A549 (cell line): ENCODE measurements around the gene ETS2. TPM values are rescaled to one million over a fixed set of nuclear protein-coding genes. Genes with fewer than 3 reads are reported as not detected.

Experiments used
- ATAC-seq, 2 experiments: fragments of 200-7000 bp in 1 of 2; fragments of >200 bp in 1 of 2; cut with Nextera tagmentation in 1 of 2; cut with Tn5 transposase in 1 of 2; 3 replicates each; pipeline versions ENCODE4 v1.8.0 to v1.9.1; 2018 to 2020; ENCODE audit warnings: mild to moderate bottlenecking in 1 of 2, moderate library complexity in 1 of 2
- CTCF ChIA-PET: fragments of 300-600 bp; sonication (Branson Sonifier 250); formaldehyde crosslinking; extraction: SDS; loops from one replicate; lab custom pipeline; 2021; ENCODE audit warnings: antibody characterized with exemption, inconsistent platforms; lab: Yijun Ruan, JAX
- POLR2A ChIA-PET: fragments of 350-600 bp; formaldehyde crosslinking; extraction: SDS; loops from one replicate; lab custom pipeline; 2021; ENCODE audit warnings: antibody characterized with exemption, inconsistent platforms; lab: Yijun Ruan, JAX
- DNase-seq, 2 experiments: peaks; one replicate each; pipeline versions ENCODE4 v3.0.0 to v3.0.0-alpha.2; 2011 to 2016; ENCODE audit warnings: low read depth in 1 of 2, low spot score in 1 of 2
- FAIRE-seq: peaks from 2 replicates; lab custom pipeline; 2011; peaks lifted over from hg19 to GRCh38; lab: Jason Lieb, UNC
- H3K27ac ChIP-seq, 2 experiments: fragments of >200 bp; sonication (Bioruptor Twin); formaldehyde crosslinking; 3 replicates each; pipeline ENCODE4 v1.5.1; 2016 to 2017
- H3K4me1 ChIP-seq: fragments of >200 bp; sonication (Bioruptor Twin); formaldehyde crosslinking; 3 replicates; pipeline ENCODE4 v1.6.1; 2016
- H3K4me2 ChIP-seq: fragments of >200 bp; sonication (Bioruptor Twin); formaldehyde crosslinking; 3 replicates; pipeline ENCODE4 v1.6.1; 2016
- H3K4me3 ChIP-seq: fragments of >200 bp; sonication (Bioruptor Twin); formaldehyde crosslinking; 3 replicates; pipeline ENCODE4 v1.5.1; 2016
- H3K9me3 ChIP-seq: fragments of >200 bp; sonication (Bioruptor Twin); formaldehyde crosslinking; 3 replicates; pipeline ENCODE4 v1.6.1; 2016
- BHLHE40 ChIP-seq: IDR thresholded peaks from 2 replicates; pipeline ENCODE4 v1.6.1; 2012; ENCODE audit warnings: low read depth, low read length, inconsistent platforms
- CHD2 ChIP-seq: fragments of 150-350 bp; IDR thresholded peaks from 2 replicates; pipeline ENCODE4 v1.6.1; 2014; ENCODE audit warnings: low read length; ENCODE audit not compliant: partially characterized antibody
- CHD4 ChIP-seq: fragments of 200-600 bp; sonication (generic); IDR thresholded peaks from 2 replicates; pipeline ENCODE4 v1.6.1; 2016; ENCODE audit warnings: antibody characterized with exemption, mild to moderate bottlenecking, borderline replicate concordance
- EHF ChIP-seq: fragments of 250-450 bp; sonication (Bioruptor Pico); IDR thresholded peaks from 2 replicates; pipeline ENCODE4 v1.5.0; 2020; ENCODE audit warnings: mild to moderate bottlenecking
- EP300 ChIP-seq, 2 experiments: fragments of >200 bp; sonication (Bioruptor Twin); formaldehyde crosslinking; IDR thresholded peaks; 2 replicates in 1 of 2; 3 replicates in 1 of 2; pipeline ENCODE4 v1.6.1; 2016 to 2017
- FOXS1 ChIP-seq: fragments of 250-450 bp; sonication (Bioruptor Pico); IDR thresholded peaks from 2 replicates; pipeline ENCODE4 v1.5.0; 2020; ENCODE audit warnings: mild to moderate bottlenecking, moderate library complexity
- HDAC2 ChIP-seq: fragments of 200-600 bp; sonication (generic); IDR thresholded peaks from 2 replicates; pipeline ENCODE4 v1.6.1; 2016
- HMGXB4 ChIP-seq: fragments of 250-450 bp; sonication (Bioruptor Pico); IDR thresholded peaks from 2 replicates; pipeline ENCODE4 v1.5.0; 2021; ENCODE audit warnings: mild to moderate bottlenecking, moderate library complexity, borderline replicate concordance
- HOXA7 ChIP-seq: fragments of 250-450 bp; sonication (Bioruptor Pico); IDR thresholded peaks from 2 replicates; pipeline ENCODE4 v1.5.0; 2020; ENCODE audit warnings: mild to moderate bottlenecking, moderate library complexity
- HOXB13 ChIP-seq: fragments of 250-450 bp; sonication (Bioruptor Pico); IDR thresholded peaks from 2 replicates; pipeline ENCODE4 v1.5.0; 2020; ENCODE audit warnings: low read depth, mild to moderate bottlenecking, moderate library complexity
- JUN ChIP-seq, 2 experiments: fragments of >200 bp; sonication (Bioruptor Twin); formaldehyde crosslinking; IDR thresholded peaks; 2 replicates in 1 of 2; 3 replicates in 1 of 2; pipeline ENCODE4 v1.6.1; 2016 to 2017
- KDM1A ChIP-seq: fragments of 200-600 bp; sonication (generic); IDR thresholded peaks from 2 replicates; pipeline ENCODE4 v1.6.1; 2016; ENCODE audit warnings: low read depth, mild to moderate bottlenecking
- KDM5A ChIP-seq: fragments of 200-600 bp; sonication (generic); IDR thresholded peaks from 2 replicates; pipeline ENCODE4 v1.6.1; 2016; ENCODE audit warnings: antibody characterized with exemption, mild to moderate bottlenecking
- MAFK ChIP-seq: fragments of 450-650 bp; IDR thresholded peaks from 2 replicates; pipeline ENCODE4 v1.6.1; 2014; ENCODE audit not compliant: partially characterized antibody
- MYC ChIP-seq: IDR thresholded peaks from 2 replicates; pipeline ENCODE4 v1.6.1; 2012; ENCODE audit warnings: mild to moderate bottlenecking, inconsistent platforms, low read length, improper control_type of control experiment, borderline replicate concordance
- PHF8 ChIP-seq: fragments of 200-600 bp; sonication (generic); IDR thresholded peaks from 2 replicates; pipeline ENCODE4 v1.6.1; 2016; ENCODE audit warnings: low read depth, mild to moderate bottlenecking, antibody characterized with exemption, moderate library complexity, borderline replicate concordance
- POLR2AphosphoS2 ChIP-seq: conservative IDR thresholded peaks from 2 replicates; pipeline ENCODE4 v1.6.1; 2012; ENCODE audit warnings: low read length, improper control_type of control experiment, inconsistent platforms
- RAD21 ChIP-seq, 2 experiments: fragments of >200 bp in 1 of 2; sonication (Bioruptor Twin) in 1 of 2; formaldehyde crosslinking in 1 of 2; IDR thresholded peaks in 1 of 2; conservative IDR thresholded peaks in 1 of 2; 2 replicates in 1 of 2; 3 replicates in 1 of 2; pipeline ENCODE4 v1.6.1; 2012 to 2018; ENCODE audit warnings: inconsistent platforms in 1 of 2
- RCOR1 ChIP-seq: fragments of 150-350 bp; IDR thresholded peaks from 2 replicates; pipeline ENCODE4 v1.6.1; 2014; ENCODE audit warnings: antibody characterized with exemption, low read length, low read depth
- RNF2 ChIP-seq: fragments of 200-600 bp; sonication (generic); IDR thresholded peaks from 2 replicates; pipeline ENCODE4 v1.6.1; 2016; ENCODE audit warnings: low read depth, mild to moderate bottlenecking, antibody characterized with exemption, moderate library complexity, borderline replicate concordance
- SMC3 ChIP-seq: fragments of >200 bp; sonication (Bioruptor Twin); formaldehyde crosslinking; IDR thresholded peaks from 3 replicates; pipeline ENCODE4 v1.6.1; 2018; ENCODE audit warnings: inconsistent platforms
- SREBF2 ChIP-seq: fragments of 450-650 bp; IDR thresholded peaks from 2 replicates; pipeline ENCODE4 v1.6.1; 2014; ENCODE audit warnings: mild to moderate bottlenecking, moderate library complexity
- TP53 ChIP-seq: fragments of 250-450 bp; sonication (Bioruptor Pico); IDR thresholded peaks from 2 replicates; pipeline ENCODE4 v1.5.0; 2021; ENCODE audit warnings: mild to moderate bottlenecking, moderate library complexity
- ZNF302 ChIP-seq: fragments of 250-450 bp; sonication (Bioruptor Pico); IDR thresholded peaks from 2 replicates; pipeline ENCODE4 v1.9.0; 2021; ENCODE audit warnings: inconsistent platforms, mild to moderate bottlenecking, moderate library complexity
- WGBS: methylation state at CpG from one replicate; pipeline ENCODE4 v1.1.6; 2017; ENCODE audit errors: missing lambda C conversion rate; 5-methylcytosine and 5-hydroxymethylcytosine counted together
- polyA plus RNA-seq, 4 experiments: library from polyadenylated mRNA; depleted of rRNA in 3 of 4; stranded (reverse); fragments of >200 nt; fragmentation: RNase III in 1 of 4; extraction: RNeasy Plus Mini Kit Qiagen cat#74134 plus additional on column Dnase treatment in 1 of 4; gene quantifications; 2 replicates in 3 of 4; 3 replicates in 1 of 4; pipeline ENCODE4 v1.2.3, GENCODE V29; 2011 to 2017
- TF ChIP-seq, protein P1 (sequence below): IDR thresholded peaks from 2 replicates; pipeline ENCODE4 v1.6.1; 2012; ENCODE audit warnings: low read depth, borderline replicate concordance
- TF ChIP-seq, protein P2 (sequence below): IDR thresholded peaks from 2 replicates; pipeline ENCODE4 v1.6.1; 2012
- TF ChIP-seq, protein P3 (sequence below): fragments of 150-350 bp; IDR thresholded peaks from 2 replicates; pipeline ENCODE4 v1.6.1; 2014; ENCODE audit warnings: low read depth, mild to moderate bottlenecking, low read length
- TF ChIP-seq, protein P4 (sequence below): fragments of >200 bp; sonication (Bioruptor Twin); formaldehyde crosslinking; IDR thresholded peaks from 3 replicates; pipeline ENCODE4 v1.5.1; 2016
- TF ChIP-seq, protein P5 (sequence below): fragments of 450-650 bp; IDR thresholded peaks from 2 replicates; pipeline ENCODE4 v1.6.1; 2014; ENCODE audit warnings: antibody characterized with exemption

ETS2 gene
- polyA plus RNA-seq, 2 of the 4 experiments (the other 2 are of a cell fraction): 41.6 to 45.5 TPM

GRCh38 chr21:38802050-38803026 lies 3.4 kb upstream of the ETS2 start (continued):
- 0 out of 5 replicates have a peak, but pooled peaks of 1 of the 2 experiments have one; percentile 21 for TF ChIP-seq RAD21 (conservative IDR thresholded peaks at IDR 0.05 in 1 of 2, IDR thresholded peaks at IDR 0.05 in 1 of 2)
- TF ChIP-seq, protein P1, sequence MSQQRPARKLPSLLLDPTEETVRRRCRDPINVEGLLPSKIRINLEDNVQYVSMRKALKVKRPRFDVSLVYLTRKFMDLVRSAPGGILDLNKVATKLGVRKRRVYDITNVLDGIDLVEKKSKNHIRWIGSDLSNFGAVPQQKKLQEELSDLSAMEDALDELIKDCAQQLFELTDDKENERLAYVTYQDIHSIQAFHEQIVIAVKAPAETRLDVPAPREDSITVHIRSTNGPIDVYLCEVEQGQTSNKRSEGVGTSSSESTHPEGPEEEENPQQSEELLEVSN: 0 out of 2 replicates have a peak, but pooled peaks have one; percentile 17
- no peak for TF ChIP-seq ZNF302 (CRISPR knock-in tag)
- TF ChIP-seq SMC3: no peak
- TF ChIP-seq, protein P2, sequence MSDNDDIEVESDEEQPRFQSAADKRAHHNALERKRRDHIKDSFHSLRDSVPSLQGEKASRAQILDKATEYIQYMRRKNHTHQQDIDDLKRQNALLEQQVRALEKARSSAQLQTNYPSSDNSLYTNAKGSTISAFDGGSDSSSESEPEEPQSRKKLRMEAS: peak; percentile 65
- peak; percentile 6; the same call in 1 of the 2 replicates for TF ChIP-seq EHF (CRISPR knock-in tag)
- peak; percentile 79; a peak in 3 of 5 replicates for TF ChIP-seq EP300 (IDR thresholded peaks at IDR 0.05)
- TF ChIP-seq JUN (IDR thresholded peaks at IDR 0.05): peak; percentile 27 to 37; a peak in 2 of 5 replicates
- TF ChIP-seq, protein P3, sequence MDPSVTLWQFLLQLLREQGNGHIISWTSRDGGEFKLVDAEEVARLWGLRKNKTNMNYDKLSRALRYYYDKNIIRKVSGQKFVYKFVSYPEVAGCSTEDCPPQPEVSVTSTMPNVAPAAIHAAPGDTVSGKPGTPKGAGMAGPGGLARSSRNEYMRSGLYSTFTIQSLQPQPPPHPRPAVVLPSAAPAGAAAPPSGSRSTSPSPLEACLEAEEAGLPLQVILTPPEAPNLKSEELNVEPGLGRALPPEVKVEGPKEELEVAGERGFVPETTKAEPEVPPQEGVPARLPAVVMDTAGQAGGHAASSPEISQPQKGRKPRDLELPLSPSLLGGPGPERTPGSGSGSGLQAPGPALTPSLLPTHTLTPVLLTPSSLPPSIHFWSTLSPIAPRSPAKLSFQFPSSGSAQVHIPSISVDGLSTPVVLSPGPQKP: no peak
- peak; percentile 7; the same call in 1 of the 2 replicates for TF ChIP-seq MYC

- peak in 1 of 2 experiments; percentile 1; a peak in 1 of 6 replicates for ATAC-seq
- Histone ChIP-seq H3K4me1 (peaks cover 58% of the 10 kb centered on the region), H3K9me3 (no peaks in the 10 kb centered on the region), H3K4me3 (no peak overlapping the region), H3K27ac (peak overlapping the region; percentile 98 to 99), H3K4me2 (peak overlapping the region; percentile 93)
- CTCF ChIA-PET: interaction anchor here (1.2 to 3.3 kb wide), 8 partner anchors 16 to 335 kb away, joined by 3 to 20 read pairs (median 6); no protein-coding TSS in a partner anchor
- DNase-seq: no peak
- no peak for FAIRE-seq
- 21% methylated on average over 7 of the region's 7 CpGs for whole genome bisulfite sequencing
- POLR2A ChIA-PET: interaction anchor here (0.7 to 1.1 kb wide), 3 partner anchors 18 to 47 kb away, joined by 3 to 6 read pairs (median 5); no protein-coding TSS in a partner anchor
- TF ChIP-seq CHD4 (no peak), CHD2 (no peak), SREBF2 (no peak), TP53 (CRISPR knock-in tag) (no peak), POLR2AphosphoS2 (no peak), HMGXB4 (CRISPR knock-in tag) (no peak), BHLHE40 (no peak), RNF2 (no peak), MYC (no peak), PHF8 (no peak), EHF (CRISPR knock-in tag) (0 out of 2 replicates have a peak, but pooled peaks have one; percentile 21), KDM1A (no peak), MAFK (no peak), RCOR1 (no peak), ZNF302 (CRISPR knock-in tag) (no peak), FOXS1 (CRISPR knock-in tag) (no peak), KDM5A (no peak), HOXA7 (CRISPR knock-in tag) (no peak), HDAC2 (no peak), HOXB13 (peak; percentile 38; the same call in 1 of the 2 replicates)
- TF ChIP-seq, protein P4, sequence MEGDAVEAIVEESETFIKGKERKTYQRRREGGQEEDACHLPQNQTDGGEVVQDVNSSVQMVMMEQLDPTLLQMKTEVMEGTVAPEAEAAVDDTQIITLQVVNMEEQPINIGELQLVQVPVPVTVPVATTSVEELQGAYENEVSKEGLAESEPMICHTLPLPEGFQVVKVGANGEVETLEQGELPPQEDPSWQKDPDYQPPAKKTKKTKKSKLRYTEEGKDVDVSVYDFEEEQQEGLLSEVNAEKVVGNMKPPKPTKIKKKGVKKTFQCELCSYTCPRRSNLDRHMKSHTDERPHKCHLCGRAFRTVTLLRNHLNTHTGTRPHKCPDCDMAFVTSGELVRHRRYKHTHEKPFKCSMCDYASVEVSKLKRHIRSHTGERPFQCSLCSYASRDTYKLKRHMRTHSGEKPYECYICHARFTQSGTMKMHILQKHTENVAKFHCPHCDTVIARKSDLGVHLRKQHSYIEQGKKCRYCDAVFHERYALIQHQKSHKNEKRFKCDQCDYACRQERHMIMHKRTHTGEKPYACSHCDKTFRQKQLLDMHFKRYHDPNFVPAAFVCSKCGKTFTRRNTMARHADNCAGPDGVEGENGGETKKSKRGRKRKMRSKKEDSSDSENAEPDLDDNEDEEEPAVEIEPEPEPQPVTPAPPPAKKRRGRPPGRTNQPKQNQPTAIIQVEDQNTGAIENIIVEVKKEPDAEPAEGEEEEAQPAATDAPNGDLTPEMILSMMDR: no peak
- TF ChIP-seq, protein P5, sequence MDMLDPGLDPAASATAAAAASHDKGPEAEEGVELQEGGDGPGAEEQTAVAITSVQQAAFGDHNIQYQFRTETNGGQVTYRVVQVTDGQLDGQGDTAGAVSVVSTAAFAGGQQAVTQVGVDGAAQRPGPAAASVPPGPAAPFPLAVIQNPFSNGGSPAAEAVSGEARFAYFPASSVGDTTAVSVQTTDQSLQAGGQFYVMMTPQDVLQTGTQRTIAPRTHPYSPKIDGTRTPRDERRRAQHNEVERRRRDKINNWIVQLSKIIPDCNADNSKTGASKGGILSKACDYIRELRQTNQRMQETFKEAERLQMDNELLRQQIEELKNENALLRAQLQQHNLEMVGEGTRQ: peak; percentile 46; the same call in 1 of the 2 replicates
These were observed 2.6 kb upstream of the ETS2 start for GRCh38 chr21:38803075-38803660.
